Measurements from ENCODE around the gene SGCD.

DNA sequence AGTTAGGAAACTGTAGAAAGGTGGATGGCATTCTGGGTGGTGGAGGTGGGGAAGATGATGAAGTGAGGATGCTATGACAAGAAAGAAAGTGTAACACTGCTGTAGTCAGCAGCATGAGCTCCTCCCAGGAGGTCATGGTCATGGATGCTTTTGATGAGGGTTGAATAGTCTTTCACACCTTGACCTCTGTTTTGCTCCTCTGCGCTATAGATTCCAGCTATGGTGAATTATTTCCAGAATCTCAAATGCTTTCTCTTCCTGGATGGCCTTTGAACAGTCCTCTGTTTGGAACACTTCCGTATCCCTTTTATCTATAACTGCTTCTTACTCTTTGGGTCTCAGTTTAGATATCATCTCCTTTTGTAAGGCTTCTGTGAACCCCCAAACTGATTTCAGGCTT lies 357.3 kb downstream of the SGCD start:
- TF ChIP-seq, protein P1, sequence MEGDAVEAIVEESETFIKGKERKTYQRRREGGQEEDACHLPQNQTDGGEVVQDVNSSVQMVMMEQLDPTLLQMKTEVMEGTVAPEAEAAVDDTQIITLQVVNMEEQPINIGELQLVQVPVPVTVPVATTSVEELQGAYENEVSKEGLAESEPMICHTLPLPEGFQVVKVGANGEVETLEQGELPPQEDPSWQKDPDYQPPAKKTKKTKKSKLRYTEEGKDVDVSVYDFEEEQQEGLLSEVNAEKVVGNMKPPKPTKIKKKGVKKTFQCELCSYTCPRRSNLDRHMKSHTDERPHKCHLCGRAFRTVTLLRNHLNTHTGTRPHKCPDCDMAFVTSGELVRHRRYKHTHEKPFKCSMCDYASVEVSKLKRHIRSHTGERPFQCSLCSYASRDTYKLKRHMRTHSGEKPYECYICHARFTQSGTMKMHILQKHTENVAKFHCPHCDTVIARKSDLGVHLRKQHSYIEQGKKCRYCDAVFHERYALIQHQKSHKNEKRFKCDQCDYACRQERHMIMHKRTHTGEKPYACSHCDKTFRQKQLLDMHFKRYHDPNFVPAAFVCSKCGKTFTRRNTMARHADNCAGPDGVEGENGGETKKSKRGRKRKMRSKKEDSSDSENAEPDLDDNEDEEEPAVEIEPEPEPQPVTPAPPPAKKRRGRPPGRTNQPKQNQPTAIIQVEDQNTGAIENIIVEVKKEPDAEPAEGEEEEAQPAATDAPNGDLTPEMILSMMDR (IDR thresholded peaks at IDR 0.05) = no peak
- no peak for TF ChIP-seq POLR2A (IDR thresholded peaks at IDR 0.05)
